ENCODE data around the gene COPS4.
"Not testable (repeated sequence)": the region's sequence is repeated elsewhere in the genome, so short reads cannot be mapped to it uniquely, and the experiment has no call there.

Gene COPS4

GRCh38 chr4:83013420-83013867 is 21.5 kb upstream of the COPS4 start:
- TF ChIP-seq, protein P1, sequence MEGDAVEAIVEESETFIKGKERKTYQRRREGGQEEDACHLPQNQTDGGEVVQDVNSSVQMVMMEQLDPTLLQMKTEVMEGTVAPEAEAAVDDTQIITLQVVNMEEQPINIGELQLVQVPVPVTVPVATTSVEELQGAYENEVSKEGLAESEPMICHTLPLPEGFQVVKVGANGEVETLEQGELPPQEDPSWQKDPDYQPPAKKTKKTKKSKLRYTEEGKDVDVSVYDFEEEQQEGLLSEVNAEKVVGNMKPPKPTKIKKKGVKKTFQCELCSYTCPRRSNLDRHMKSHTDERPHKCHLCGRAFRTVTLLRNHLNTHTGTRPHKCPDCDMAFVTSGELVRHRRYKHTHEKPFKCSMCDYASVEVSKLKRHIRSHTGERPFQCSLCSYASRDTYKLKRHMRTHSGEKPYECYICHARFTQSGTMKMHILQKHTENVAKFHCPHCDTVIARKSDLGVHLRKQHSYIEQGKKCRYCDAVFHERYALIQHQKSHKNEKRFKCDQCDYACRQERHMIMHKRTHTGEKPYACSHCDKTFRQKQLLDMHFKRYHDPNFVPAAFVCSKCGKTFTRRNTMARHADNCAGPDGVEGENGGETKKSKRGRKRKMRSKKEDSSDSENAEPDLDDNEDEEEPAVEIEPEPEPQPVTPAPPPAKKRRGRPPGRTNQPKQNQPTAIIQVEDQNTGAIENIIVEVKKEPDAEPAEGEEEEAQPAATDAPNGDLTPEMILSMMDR (conservative IDR thresholded peaks at IDR 0.05; ENCODE audit: control insufficient read depth, insufficient read depth, low read depth, low read length) = no peak

DNA sequence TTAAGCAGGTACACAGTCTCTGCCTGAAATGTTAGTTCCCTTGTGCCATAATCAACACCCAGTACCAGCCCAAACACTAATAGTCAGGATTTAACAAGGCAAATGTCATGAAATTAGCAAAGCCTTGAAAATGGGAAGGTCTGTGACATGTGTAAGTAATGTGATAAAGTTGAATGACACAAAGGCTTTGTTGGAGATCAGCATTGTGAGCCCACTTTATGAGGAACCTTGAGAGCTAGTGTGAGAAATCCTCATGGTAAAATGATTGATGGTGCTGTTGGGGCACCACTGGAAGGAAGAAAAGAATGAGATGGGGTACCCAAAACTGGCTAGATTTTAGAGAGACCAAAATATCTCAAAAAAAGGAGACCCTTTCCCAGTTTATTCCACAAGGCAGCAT is 21.1 kb upstream of the COPS4 start:
- no peak for DNase-seq (ENCODE audit: low read depth)
- TF ChIP-seq, protein P1 (conservative IDR thresholded peaks at IDR 0.05; ENCODE audit: control insufficient read depth, insufficient read depth, low read depth, low read length) = no peak
- peak overlapping the region; percentile 84 for H3K4me3 ChIP-seq (ENCODE audit: control insufficient read depth, low read depth, low read length)

More at GRCh38 chr4:83013420-83013867, 21.5 kb upstream of the COPS4 start:
- DNase-seq (ENCODE audit: low read depth) = no peak
- H3K4me3 ChIP-seq (ENCODE audit: control insufficient read depth, low read depth, low read length) = peak overlapping the region; percentile 84

DNA sequence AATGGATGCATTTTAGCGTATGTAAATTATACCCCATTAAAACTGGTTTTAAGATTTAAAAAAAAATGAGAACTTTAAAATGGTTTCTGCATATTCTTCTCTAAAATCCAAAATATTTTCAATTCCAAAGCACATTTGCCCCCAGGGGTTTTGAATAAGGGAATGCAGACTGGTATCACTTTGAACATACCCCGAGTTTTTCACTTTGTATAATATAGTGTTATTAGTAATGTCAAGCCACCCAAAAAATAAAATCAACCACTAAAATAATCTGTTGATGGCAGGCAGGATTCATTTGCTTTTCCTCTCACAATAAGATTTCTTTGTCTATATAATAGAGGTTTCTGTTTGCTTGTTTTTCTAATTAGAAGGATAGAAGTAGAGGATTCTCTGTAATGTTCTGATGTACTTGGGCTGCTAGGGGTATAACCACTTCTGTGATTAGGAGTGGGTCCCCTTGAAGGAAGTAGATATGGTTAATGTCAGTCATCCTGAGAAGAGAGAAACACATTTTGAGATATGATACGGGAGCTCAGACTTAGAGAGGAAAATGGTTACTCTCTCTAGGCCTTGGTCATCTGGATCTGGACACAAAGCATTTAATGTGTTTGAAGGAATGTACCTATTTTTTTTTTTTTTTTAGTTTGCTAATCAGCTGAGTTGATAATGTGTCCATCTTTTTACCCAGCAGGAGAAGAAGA is 15.0 kb upstream of the COPS4 start:
- TF ChIP-seq, protein P1 (conservative IDR thresholded peaks at IDR 0.05; ENCODE audit: control insufficient read depth, insufficient read depth, low read depth, low read length) = no peak
- no peak for DNase-seq (ENCODE audit: low read depth)
- no peak overlapping the region for H3K4me3 ChIP-seq (ENCODE audit: control insufficient read depth, low read depth, low read length)

DNA sequence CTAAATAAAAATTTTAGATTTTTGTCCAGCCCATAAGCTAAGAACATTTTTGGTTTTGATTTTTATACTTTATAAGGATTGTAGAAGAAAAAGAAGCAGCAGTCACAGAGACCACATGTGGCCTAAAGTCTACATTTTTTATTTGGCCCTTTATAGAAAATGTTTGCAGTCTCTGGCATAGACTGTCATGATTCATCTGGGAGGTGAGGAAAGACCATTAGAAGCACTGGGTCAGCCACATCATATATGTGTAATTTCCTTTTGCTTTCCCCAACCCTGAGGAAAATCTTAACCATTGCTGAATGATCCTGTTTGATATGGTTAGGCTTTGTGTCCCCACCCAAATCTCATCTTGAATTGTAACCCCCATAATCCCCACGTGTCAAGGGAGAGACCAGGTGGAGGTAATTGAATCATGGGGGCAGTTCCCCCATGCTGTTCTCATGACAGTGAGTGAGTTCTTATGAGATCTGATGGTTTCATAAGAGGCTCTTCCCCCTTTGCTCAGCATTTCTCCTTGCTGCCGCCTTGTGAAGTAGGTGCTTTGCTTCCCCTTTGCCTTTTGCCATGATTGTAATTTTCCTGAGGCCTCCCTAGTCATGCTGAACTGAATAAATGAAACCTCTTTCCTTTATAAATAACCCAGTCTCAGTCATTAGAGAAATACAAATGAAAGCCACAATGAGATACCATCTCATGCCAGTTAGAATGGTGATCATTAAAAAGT is 12.1 kb upstream of the COPS4 start:
- peak; percentile 80 for DNase-seq (ENCODE audit: low read depth)
- TF ChIP-seq, protein P1 (conservative IDR thresholded peaks at IDR 0.05; ENCODE audit: control insufficient read depth, insufficient read depth, low read depth, low read length) = no peak
- no peak overlapping the region for H3K4me3 ChIP-seq (ENCODE audit: control insufficient read depth, low read depth, low read length)

DNA sequence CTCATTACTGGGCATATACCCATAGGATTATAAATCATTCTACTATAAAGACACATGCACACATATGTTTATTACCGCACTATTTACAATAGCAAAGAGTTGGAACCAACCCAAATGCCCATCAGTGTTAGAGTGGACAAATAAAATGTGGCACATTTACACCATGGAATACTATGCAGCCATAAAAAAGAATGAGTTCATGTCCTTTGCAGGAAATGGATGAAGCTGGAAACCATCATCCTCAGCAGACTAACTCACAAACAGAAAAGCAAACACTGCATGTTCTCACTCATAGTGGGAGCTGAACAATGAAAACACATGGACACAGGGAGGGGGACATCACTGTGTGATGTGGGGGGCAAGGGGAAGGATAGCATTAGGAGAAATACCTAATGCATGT is 11.4 kb upstream of the COPS4 start:
- not testable (repeated sequence) for H3K4me3 ChIP-seq (ENCODE audit: control insufficient read depth, low read depth, low read length)

DNA sequence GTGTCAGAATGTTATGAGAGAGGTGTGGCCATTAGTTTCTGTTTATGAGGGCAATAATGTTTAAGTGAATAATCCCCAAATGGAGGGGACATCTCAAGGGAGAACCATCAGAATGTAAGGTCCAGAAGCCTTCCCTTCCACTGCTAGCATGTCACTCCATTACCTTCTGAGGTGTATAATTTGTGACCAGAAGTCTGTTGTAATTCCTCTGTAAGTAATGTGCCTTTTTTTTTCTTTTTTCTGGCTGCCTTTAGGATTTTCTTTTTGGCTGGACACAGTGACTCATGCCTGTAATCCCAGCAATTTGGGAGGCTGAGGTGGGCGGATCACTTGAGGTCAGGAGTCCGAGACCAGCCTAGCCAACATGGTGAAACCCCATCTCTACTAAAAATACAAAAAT is 10.8 kb upstream of the COPS4 start:
- TF ChIP-seq, protein P1 (conservative IDR thresholded peaks at IDR 0.05; ENCODE audit: control insufficient read depth, insufficient read depth, low read depth, low read length) = no peak
- DNase-seq (ENCODE audit: low read depth) = no peak
- no peak overlapping the region for H3K4me3 ChIP-seq (ENCODE audit: control insufficient read depth, low read depth, low read length)

More for the DNA sequence above, 11.4 kb upstream of the COPS4 start:
- not testable (repeated sequence) for DNase-seq (ENCODE audit: low read depth)

DNA sequence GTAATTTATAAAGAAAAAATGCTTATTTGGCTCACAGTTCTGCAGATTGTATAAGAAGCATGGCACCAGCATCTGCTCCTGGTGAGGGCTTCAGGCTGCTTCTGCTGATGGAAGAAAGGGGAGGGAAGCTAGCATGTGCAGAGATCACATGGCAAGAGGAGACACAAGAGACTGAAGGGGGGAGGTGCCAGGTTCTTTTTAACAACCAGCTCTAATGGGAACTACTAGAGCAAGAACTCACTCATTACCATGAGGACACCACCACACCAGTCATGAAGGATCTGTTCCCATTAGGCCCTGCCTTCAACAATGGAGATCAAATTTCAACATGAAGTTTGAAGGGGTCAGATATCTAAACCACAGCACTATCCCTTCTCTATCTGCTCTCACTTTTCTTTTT is 9.4 kb upstream of the COPS4 start:
- TF ChIP-seq, protein P1 (conservative IDR thresholded peaks at IDR 0.05; ENCODE audit: control insufficient read depth, insufficient read depth, low read depth, low read length) = no peak
- no peak for DNase-seq (ENCODE audit: low read depth)

More for the DNA sequence above, 9.4 kb upstream of the COPS4 start:
- H3K4me3 ChIP-seq (ENCODE audit: control insufficient read depth, low read depth, low read length) = no peak overlapping the region

All from fibroblast of mammary gland (primary cell).